Vein endothelial cell (primary cell): ENCODE results near the gene OR52N5. TPM values are rescaled to one million over a fixed set of nuclear protein-coding genes. Genes with fewer than 3 reads are reported as not detected.

Source experiments
- total RNA-seq: library from RNA; depleted of rRNA; stranded (reverse); fragments of >200 nt; gene quantifications from 2 replicates; pipeline ENCODE4 v1.2.3, GENCODE V29; 2012

The OR52N5 gene
- not detected in 2 replicates for total RNA-seq

DNA sequence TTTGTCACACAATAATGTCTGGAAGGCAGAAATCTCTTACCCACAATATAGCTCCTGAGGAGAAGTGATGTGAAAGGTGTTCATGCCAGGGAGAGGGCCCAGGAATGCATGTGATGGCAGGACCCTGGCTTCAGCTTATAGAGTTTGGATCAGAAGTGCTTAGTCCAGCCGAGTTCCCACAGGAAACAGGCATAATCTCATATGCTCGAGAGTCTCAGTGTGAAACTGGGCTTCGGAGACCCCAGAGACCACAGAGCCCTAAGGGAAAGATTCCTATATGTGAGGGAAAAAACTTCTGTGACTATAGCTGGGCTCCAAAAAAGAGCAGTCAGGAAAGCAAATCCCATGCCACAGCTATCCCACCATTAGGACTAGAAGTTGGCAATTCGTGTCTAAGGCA lies at the start of gene OR52N5:
OR52N5 (minus strand) TSS at position 101 of the 400 bp plus-strand sequence. CDS start 4,721 bp downstream, outside the sequence.

DNA sequence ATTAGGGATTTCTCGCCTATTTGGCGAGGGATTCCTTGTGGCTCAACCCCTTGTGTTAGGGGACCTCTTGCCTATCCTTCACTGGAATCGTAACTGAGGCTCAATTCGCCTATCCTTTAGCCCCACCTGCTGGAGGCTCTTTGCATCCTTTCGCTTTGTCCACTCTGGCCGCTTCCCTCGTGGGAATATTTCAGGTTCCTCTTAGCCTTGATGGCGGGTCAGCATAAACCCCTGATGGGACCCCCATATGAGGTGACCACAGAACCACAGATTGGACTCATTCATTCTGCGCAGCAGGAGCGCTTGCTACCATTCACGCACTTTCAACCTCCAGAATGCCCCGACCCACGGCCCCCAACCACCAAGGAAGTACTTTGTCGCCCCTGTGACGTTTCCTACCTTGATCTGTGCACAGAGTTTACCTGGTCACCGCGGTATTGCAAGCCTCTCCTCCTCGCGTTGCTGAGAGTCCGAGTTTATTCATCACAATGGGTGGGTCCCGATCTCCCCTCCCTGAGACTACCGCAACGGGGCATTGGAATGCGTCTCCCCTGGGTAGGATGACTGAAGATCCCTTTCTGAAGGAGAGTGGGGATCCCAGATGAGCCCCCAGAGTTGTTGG lies 25.5 kb upstream of the OR52N5 start, which contains the start of gene OR52N2:
OR52N2 (plus strand) TSS at position 425 of the 622 bp plus-strand sequence. CDS start 11,412 bp downstream, outside the sequence.

DNA sequence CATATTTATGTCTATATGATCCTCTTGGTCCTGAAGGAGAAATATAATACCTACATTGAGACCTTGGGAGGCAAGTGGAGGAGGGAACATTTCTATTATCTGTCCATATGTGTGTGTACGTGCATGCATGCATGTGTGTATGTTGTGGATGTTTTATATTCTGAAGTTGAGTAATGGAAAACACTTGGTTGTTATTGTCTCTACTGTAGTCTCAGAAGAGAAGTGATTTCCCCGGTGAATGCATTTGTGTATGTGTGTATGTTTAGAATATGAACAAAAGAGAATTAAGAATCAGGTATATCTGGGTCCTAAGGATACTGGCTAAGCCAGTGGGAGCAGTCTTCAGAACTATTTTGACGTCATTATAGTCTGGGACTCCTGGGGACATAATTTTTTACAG lies 8.0 kb upstream of the OR52N5 start, which contains the start of gene OR52N1:
OR52N1 (minus strand) TSS at position 101 of the 400 bp plus-strand sequence. CDS start 2,449 bp downstream, outside the sequence.

DNA sequence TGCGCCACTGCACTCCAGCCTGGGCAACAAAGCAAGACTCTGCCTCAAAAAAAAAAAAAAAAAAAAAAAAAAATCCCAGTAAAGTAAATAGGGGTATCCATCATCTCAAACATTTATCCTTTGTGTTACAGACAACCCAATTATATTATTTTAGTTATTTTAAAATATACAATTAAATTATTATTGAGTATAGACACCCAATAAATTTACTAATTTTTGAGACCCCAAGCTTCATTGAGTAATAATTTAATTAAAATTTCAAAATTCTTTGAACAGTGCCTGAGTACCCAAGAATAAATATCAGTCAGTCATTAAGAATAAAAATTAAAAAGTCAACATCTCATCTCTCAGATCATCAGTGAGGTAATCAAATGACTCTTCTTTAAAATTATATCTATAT lies 29.2 kb downstream of the OR52N5 start, which contains the start of gene OR52N4:
OR52N4 (plus strand) TSS at position 301 of the 400 bp plus-strand sequence. CDS start 498 bp downstream, outside the sequence.

DNA sequence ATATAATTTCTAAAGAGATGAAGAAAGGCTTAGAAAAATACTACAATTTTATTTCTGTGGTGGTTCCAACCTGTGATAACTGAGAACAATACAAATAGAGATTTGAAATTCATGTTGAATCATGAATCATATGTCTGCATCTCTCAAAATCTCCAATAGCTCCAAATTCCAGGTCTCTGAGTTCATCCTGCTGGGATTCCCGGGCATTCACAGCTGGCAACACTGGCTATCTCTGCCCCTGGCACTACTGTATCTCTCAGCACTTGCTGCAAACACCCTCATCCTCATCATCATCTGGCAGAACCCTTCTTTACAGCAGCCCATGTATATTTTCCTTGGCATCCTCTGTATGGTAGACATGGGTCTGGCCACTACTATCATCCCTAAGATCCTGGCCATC lies 46.8 kb downstream of the OR52N5 start, which contains the start of gene OR56B1:
OR56B1 (plus strand) TSS at position 53 of the 400 bp plus-strand sequence; CDS start at position 122, 69 bp downstream.

Other genes starting within 250 kb of the OR52N5 start
- gene OR52H1, start 234.8 kb downstream of the OR52N5 start, total RNA-seq: 0.65 TPM in 1 of 2 replicates, not detected in the other
- gene OR52B6, start 202.5 kb downstream of the OR52N5 start, total RNA-seq: not detected in 2 replicates
- 2.1 and 2.3 TPM in 2 replicates for gene TRIM6, start 186.7 kb downstream of the OR52N5 start, total RNA-seq
- 11.3 and 13.1 TPM in 2 replicates for gene TRIM34, start 158.4 kb downstream of the OR52N5 start, total RNA-seq
- gene TRIM5, start 98.3 kb downstream of the OR52N5 start, total RNA-seq: 81.9 and 89.2 TPM in 2 replicates
- 112 and 131 TPM in 2 replicates for gene TRIM22, start 93.6 kb downstream of the OR52N5 start, total RNA-seq
- not detected in 2 replicates for gene OR56B1, start 46.9 kb downstream of the OR52N5 start, total RNA-seq
- gene OR52N4, start 29.1 kb downstream of the OR52N5 start, total RNA-seq: not detected in 2 replicates
- gene OR52N1, start 7.9 kb upstream of the OR52N5 start, total RNA-seq: not detected in 2 replicates
- gene OR52N2, start 25.6 kb upstream of the OR52N5 start, total RNA-seq: not detected in 2 replicates
- gene OR52E6, start 58.5 kb upstream of the OR52N5 start, total RNA-seq: not detected in 2 replicates
- gene OR52E8, start 74.3 kb upstream of the OR52N5 start, total RNA-seq: not detected in 2 replicates
- not detected in 2 replicates for gene OR52E4, start 97.3 kb upstream of the OR52N5 start, total RNA-seq
- not detected in 2 replicates for gene OR52E5, start 109.9 kb upstream of the OR52N5 start, total RNA-seq
- gene OR56A3, start 158.9 kb upstream of the OR52N5 start, total RNA-seq: not detected in 2 replicates
- not detected in 2 replicates for gene OR56A5, start 185.1 kb upstream of the OR52N5 start, total RNA-seq
- gene OR52L1, start 203.6 kb upstream of the OR52N5 start, total RNA-seq: not detected in 2 replicates
- gene OR56A4, start 223.6 kb upstream of the OR52N5 start, total RNA-seq: not detected in 2 replicates
- gene OR56A1, start 247.4 kb upstream of the OR52N5 start, total RNA-seq: not detected in 2 replicates